ENCODE measurements around the gene ASB7.

ASB7 gene

DNA sequence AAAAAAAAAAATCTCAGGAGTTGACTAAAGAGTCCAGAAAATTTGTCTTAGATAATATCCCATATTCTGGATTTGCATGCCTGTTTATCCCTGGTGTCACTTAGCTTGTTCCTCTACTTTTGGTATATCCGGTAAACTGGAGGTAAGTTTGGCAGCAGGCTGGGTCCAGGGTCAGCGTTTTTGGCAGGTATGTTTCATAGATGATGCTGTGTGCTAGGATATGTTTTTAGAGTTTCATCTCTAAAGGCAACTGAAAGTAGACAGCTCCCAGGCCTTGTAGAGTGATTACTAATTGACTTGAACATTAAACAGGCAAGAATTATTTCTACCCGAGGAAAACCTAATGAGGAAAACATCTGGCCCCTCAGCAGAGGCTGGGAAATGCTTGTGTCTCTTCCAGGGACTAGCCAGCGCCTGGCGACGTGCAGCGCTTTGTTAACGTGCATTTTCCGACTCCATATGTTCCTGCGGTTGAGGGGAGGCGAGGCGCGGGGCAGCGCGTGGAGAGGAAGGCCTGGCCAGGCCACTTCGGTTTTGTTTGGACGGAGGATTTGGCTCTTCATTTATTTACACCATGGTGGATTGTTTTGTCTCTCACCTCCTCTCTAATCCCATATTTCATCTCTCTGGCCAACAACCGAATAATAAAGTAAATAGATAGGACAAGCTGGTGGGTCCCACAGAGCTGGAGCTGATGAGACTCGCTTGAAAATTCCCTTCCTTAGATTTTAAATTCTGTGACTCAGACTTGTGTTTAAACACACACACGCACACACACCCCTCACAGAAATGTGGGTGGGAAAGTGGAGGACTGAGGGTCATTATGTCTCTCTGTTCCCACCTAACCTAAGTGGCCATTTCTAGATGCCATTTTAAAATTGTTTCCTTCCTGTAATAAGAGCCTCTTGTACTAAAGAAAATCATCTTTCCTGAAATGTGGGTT is 65.3 kb downstream of the ASB7 start:
- TF ChIP-seq, protein P1, sequence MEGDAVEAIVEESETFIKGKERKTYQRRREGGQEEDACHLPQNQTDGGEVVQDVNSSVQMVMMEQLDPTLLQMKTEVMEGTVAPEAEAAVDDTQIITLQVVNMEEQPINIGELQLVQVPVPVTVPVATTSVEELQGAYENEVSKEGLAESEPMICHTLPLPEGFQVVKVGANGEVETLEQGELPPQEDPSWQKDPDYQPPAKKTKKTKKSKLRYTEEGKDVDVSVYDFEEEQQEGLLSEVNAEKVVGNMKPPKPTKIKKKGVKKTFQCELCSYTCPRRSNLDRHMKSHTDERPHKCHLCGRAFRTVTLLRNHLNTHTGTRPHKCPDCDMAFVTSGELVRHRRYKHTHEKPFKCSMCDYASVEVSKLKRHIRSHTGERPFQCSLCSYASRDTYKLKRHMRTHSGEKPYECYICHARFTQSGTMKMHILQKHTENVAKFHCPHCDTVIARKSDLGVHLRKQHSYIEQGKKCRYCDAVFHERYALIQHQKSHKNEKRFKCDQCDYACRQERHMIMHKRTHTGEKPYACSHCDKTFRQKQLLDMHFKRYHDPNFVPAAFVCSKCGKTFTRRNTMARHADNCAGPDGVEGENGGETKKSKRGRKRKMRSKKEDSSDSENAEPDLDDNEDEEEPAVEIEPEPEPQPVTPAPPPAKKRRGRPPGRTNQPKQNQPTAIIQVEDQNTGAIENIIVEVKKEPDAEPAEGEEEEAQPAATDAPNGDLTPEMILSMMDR (IDR thresholded peaks at IDR 0.05) = no peak

DNA sequence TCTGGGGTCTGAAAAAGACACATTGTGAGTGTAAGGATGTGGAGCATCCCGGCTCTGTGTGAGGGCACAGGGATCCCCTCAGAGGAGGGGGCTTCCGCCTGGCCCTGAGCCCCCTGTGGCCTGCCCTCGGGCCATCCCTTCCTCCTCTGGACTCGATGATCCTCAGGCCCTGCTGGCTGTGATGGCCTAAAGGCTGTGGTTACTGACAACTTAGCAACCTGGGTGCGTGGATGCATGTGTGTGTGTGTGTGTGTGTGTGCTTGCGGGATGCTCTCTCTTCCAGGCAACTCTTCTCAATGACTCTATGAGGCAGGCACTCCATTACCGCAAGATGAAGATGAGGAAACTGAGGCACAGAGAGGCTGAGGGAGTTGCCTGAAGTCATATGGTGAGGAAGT is 66.0 kb downstream of the ASB7 start:
- TF ChIP-seq, protein P1 (IDR thresholded peaks at IDR 0.05) = no peak

DNA sequence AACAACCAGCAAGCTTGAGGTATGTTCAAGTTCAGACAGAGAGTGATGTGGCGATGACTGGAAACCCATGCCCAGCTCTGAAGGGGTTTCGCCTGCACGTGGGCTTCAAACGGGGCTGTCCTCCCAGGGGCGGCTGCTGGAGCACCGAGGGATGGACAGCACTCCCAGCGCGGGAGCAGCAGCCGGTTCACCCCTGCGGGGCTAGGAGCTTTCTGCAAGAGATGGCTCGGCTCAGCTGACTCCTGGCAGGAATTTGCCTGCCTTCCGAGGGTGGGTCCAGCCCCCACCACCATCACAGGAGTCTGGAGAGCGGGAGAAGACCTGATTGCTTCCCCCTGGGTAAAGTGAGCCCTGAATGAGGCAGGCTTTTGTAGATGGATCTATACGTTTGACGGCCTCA is 66.9 kb downstream of the ASB7 start:
- TF ChIP-seq, protein P1 (IDR thresholded peaks at IDR 0.05) = no peak

DNA sequence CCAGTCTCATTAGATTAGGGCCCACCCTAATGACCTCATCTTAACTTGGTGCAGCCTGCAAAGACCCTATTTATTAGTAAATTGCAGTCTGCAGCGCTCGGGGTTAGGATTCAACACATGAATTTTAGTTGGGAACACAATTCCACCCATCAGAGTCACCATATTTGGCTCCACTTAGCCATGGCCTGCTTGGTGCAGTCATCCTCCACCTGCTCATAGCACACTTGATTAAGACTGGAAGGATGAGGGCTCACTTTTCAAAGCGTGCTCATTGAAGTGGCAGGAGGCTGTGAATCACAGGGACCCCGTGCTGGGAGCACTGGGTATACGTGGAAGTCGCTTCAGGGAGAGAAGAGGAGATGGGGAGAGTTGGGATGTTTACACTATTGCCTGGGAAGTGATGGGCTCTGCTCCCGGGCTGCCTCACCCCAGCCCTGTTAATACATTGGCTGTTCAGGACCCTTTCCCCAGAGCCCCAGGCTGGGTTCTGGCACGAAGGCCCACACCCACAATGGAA is 68.2 kb downstream of the ASB7 start:
- TF ChIP-seq, protein P1 (IDR thresholded peaks at IDR 0.05) = no peak

DNA sequence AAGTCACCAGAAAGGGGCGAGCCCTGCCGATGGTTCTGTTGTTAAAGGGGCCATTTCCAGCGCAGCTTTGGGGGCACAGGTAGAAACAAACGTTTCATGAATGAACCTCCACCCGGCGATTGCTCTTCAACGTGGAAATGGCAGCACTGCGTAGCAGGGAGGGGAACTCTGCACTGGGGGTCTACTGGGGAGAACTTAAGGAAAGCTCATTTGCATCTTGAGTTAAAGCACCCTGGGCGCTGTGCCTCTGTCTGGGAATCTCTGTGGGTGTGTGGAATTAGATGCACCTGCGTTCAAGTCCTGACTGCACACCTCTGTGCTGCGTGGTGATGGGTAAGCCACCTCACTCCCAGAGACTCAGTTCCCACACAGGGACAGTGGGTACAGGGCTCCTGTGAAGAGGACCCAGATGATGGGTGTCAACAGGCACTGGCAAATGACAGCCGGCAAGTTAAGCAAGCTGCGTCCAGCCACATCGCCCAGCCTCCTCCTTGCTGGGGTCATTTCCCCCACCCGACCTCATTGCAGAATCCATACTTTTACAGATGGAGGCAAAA is 68.8 kb downstream of the ASB7 start:
- TF ChIP-seq, protein P1 (IDR thresholded peaks at IDR 0.05) = no peak

DNA sequence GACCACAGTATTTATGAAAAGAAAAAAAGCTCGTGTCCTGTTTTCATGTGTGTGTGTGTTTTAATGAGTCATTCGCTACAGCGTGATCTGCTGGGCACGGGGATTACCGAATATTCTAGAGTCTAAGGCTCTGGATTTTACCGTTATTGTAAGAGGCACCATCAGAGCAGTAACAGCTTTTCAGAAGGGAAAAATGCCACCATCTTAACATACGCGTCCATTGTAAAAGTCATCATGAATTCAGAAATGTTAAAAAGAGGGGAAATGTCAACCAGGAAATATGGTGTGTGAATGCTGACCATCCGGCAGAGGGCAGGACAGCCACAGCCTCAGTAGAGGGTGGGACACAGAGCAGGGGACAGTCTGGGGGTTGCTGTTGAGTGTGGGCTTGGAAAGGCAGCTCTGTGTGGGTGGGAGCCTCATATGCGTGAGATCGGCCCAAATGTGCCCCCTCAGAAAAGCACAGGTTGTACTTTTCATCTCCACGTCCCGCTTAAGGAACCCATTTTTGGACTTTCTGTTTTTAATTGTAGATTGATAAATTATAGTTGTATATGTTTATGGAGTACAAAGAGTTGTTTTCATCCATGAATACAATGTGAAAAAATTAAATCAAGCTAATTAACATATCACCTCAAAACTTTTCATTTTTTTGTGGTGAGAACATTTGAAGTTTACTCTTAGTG is 69.6 kb downstream of the ASB7 start:
- TF ChIP-seq, protein P1 (IDR thresholded peaks at IDR 0.05) = peak; percentile 68

DNA sequence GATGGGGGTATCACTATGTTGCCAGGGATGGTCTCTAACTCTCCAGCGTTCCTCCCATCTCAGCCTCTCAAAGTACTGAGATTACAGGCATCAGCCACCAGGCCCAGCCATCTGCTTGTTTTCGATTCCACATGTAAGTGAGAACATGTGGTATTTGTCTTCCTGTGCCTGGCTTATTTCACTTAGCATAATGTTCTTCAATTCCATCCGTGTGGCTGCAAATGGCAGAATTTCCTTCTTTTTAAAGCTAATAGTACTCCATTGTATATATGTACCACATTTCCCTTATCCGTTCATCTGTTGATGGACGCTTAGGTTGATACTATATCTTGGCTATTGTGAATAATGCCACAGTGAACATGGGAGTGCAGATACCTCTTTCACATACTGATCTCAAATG is 70.6 kb downstream of the ASB7 start:
- TF ChIP-seq, protein P1 (IDR thresholded peaks at IDR 0.05) = no peak

All from LNCAP (cell line).